Posterior cingulate gyrus (tissue), 11 donors: ENCODE data around the gene SYT9.

Experiments
- DNase-seq, 10 donors: peaks; one replicate each; pipeline versions ENCODE4 v3.0.0 to v3.0.0-alpha.2; 2020 to 2021; ENCODE audit warnings: mixed read lengths in 3 of 10
- intact Hi-C: fragments of 100-400 bp; cut with DNase I; formaldehyde crosslinking; loops from one replicate; pipeline ENCODE4 v1.15.1; 2023

Gene SYT9

DNA sequence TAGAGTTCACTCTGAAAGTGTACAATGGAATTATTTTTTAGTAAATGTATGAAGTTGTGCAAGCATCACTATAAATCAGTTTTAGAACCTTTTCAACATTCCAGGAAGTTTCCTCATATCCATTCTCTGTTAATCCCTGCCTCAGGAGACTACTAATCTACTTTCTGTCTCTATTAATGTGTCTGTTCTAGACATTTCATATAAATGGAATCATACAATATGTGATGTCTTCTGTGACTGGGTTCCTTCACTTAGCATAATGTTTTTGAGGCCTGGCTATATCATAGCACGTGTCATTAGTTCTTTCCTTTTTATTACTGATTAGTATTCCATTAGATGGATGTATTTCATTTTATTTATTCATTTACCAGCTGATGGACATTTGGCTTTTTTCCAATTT is 17.1 kb downstream of the SYT9 start:
- intact Hi-C loops, result no loop called here

DNA sequence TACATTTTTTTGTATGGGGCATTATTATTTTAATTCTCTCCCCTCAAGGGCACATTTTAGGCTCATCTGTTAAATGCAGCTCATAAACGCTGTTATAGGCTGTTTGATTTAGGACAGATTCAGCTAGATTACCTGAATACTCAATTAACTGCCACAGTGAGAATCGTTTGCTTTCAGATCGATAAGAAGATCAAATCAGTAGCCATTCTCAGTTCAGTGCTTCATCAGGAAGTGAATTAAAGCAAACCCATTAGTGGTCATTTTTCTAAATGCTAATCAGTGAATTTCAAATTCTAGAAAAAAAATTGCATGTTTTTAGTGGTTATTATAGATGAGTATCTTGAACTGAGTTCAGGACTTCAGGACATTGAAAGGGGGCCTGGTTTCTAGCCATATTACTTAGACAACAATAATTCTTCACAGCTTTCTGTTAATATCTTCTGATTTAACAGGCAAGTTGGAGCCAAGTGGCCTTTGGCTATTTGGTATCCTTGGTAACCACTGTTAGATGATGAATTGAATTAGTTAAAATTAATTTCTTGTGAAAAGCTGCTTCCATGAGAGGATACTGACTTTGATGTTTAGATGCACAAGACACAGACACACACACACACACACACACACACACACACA is 18.6 kb downstream of the SYT9 start:
- no peak for DNase-seq
- intact Hi-C loops, result no loop called here

More for the DNA sequence above, 17.1 kb downstream of the SYT9 start:
- no peak for DNase-seq

DNA sequence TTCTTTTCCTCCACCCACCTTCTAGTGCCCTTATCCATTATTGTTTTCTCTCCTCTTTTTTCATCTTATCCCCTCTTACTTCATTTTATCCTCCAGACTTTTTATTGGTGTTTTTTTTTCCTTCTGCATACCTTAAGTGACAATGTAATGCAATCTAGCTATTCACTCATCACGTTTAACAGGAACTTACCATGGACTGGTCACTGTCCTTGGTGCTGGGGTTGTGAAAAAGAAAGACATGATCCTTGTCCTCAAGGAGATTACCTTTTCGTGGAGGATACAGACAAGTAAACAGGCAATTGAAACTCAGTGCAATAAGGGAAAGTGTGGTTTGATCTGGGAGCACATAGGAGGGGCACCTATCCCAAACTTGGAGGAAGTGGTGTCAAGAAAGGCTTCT is 20.7 kb downstream of the SYT9 start:
- intact Hi-C loops, result no loop called here
- no peak for DNase-seq

DNA sequence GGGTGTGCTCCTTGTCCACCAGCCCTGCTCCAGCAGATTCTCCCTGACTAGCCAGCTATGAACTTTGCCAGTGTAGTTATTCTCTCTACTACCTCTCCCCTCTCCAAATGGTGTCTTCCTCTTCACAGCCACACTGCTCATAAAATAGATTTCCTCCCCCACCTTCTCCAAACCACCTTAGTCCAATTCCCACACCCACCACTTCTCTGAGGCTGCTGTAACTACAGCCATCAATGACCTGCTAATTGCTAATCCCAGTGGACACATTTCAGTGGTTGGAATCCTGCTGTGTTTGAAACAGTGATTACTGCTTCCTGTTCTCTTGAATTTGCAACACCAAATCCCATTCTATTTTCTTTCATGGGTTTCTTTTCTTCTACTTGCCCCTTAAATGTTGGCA is 23.4 kb downstream of the SYT9 start:
- intact Hi-C loops, result no loop called here
- DNase-seq, result no peak

DNA sequence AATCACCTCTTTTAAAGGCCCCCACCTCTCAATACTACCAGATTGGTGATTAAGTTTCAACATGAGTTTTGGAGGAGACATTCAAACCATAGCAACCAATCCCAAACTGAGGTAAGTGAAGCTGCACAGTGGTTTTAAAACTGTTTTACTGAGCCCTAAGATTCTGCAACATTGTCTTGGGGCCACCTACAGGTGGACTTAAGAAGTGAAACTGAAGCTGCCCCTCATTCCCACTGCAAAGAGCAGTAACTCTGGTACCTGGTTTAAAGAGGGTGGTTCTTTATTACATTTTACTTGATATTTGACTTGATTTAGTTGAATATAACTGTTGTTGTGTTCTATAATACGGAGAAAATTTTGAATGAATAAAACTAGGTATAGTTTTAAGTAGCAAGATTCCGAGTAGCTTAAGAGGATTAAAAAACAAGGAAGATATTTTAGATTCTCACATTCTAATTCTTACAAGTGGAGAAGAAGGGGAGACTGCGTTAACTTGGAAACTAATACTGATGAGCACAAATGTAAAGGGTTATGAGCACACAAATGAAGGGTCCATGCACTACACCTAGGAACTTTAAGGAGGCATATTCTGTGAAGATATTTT is 26.7 kb downstream of the SYT9 start:
- peak in 1 of 10 donors; percentile 27 for DNase-seq
- intact Hi-C loops, result loop anchor here (1.0 kb wide), 1 partner anchor 134 kb away; no protein-coding TSS in a partner anchor

DNA sequence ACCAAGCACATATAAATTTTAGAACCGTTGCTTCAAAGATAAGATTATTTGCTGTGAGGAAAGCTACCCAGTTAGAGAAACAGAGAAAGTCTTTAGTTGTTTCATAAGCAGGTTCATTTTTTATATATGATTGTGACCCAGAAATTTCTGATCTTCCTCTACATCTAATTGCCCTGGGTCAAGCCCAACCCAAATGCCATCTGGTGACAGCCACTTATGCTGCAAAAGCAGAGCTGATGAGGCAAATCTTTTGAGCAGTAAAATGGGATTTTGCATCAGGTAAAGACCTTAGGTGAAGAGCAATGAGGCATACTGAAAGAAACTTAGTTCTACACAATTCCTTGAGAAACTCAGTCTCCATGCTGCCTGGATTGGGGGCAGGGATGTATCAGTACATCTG is 28.0 kb downstream of the SYT9 start:
- no peak for DNase-seq
- intact Hi-C loops, result no loop called here

DNA sequence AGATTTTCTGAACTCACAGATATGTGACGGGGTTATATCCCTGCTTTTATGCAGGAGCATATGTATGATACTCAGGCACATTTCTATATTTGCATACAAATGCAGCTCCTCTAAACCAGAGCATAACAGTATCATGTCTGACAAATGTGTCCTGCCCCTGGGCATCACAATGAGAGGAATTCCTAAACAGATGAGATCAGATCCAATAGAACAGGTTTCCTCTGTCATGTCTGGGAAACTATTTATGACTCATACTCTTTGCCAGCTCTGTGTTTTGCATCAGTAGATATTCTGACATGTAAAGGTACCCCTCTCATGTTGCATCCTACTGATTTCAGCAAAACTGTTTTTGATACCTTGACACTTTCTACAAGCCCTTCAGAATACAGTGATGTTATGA is 29.4 kb downstream of the SYT9 start:
- no peak for DNase-seq
- intact Hi-C loops, result no loop called here

DNA sequence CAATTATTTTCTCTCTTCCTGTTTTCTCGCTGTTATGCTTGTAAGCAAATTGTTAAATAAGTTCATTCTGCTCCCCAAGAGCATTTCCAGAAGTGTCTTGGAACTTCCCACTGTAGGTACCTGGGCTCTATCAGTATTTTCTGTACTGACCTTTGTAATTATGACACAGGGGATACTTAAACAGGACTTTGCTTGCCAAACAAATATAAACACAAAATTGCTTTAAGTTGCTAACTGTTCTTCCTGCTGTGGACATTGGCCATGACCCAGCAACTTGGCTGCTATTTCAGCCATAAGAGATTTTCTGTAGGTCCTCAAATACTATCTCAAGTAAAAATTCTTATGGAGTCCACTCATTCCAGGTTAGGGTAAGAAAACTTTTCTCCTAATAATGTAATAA is 30.1 kb downstream of the SYT9 start:
- intact Hi-C loops, result no loop called here
- DNase-seq, result no peak

DNA sequence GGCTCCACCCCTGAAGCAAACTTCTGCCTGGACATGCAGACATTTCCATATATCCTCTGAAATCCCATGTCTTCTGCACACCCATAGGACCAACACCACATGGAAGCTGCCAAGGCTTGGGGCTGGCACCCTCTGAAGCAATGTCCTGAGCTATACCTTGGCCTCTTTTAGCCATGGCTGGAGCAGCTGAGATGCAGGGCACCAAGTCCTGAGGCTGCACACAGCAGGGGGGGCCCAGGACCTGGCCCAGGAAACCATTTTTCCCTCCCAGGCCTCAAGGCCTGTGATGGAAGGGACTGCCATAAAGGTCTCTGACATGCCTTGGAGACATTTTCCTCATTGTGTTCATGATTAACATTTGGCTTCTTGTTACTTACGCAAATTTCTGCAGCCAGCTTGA is 34.5 kb downstream of the SYT9 start:
- intact Hi-C loops, result no loop called here
- no peak for DNase-seq

DNA sequence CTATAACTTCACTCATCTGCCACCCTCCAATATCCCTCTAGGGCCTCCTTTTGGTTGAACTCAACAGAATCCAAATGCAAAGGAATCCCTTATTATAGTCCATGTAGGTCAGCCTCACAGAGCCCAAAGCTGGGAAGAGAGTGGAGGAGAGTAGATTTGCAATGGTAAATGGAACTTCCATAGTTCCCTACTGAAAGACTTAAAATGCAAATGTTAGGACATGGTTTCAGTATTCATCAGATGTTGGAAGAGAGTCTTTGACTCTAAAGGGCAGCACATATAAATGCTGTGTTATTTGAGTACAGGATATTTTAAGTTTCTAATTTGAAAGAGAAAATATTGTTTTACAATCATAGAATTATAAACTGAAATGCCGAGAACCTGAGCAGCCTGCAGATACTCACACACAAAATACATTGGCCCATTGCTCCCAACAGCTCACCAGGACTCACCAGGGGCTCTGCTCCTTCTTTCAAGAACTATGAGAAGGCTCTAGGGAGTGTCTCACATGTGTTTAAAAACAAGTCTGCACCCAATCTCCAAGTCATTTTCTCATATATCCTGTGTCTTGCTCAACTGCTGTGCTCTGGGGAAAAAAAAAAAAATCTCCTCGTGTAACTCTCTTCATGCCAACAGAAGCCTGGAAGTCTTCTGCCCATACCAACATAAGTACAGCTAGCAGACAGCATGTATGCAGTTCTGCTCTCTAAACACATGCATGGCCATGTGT is 39.6 kb downstream of the SYT9 start:
- DNase-seq, result no peak
- intact Hi-C loops, result no loop called here

DNA sequence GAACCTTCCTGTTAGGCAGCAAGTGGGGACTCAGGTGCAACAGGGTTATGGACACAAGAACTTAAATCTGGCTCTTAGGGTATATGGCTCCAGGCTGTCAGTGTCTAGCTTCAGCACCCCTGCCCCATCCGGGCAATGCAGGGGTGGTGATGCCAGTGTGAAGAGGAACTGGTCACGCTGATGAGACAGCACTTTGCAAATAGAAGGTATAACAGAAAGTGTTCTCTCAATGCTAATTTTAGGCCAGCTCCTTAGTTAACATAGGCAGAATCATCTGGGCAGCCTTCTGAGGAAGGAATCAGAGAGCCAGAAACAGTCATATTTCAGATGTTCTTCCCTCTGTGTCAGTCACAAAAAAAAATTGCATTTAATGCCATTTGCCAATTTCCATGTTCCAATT is 41.2 kb downstream of the SYT9 start:
- intact Hi-C loops, result no loop called here
- DNase-seq, result no peak

DNA sequence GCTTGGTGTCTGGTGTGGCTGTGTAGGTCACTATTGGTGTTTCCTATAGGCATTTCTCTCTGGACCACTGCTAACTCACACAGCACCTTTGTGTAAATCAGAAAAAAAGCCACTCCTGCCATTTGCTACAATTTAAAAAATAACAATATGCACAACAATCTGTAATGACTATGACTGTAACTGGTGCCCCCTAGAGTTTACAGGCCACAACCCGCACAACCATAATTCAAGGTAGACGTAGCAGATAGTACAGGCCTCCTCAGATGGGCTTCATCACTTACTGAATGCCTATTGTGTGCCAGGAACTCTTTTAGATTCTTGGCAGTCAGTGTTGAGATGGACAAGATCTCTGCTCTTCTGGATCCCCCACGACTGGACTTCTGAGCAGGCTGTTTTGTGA is 47.7 kb downstream of the SYT9 start:
- no peak for DNase-seq
- intact Hi-C loops, result no loop called here

DNA sequence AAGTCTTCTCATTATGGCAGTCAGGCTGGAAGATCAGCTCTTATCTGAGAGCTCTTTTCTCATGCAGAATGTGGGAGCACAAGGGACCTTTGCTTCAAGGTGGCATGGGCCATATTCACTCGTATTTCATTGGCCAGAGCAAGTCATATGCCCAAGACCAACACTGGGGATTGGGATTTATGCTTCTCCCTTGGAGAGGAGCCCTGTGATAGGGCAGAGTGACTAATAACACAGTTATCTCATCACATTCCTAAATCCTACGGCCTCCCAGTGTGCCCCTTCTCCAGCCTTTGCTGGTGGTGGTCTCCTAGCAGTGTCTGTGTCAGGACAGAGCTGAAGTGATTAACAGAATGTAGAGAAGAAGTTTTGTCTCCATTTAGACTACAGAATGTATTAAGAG is 48.6 kb downstream of the SYT9 start:
- DNase-seq, result no peak
- intact Hi-C loops, result no loop called here

DNA sequence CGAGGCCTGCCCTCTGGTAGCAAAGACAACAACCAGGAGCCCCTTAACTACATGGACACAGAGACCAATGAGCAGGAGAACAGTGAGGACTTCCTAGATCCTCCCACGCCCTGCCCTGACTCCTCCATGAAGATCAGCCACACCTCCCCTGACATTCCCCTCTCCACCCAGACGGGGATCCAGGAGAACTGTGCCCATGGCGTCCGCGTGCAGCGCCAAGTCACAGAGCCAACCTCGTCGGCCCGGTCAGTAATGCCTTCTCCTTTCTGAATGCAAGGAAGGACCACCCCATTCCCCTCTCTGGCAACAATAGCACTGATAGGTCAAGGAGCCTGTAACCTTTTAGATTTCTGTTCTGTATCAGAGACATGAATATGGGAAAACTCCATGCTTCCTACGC is 51.4 kb downstream of the SYT9 start:
- intact Hi-C loops, result no loop called here
- DNase-seq, result peak in 1 of 10 donors; percentile 39

DNA sequence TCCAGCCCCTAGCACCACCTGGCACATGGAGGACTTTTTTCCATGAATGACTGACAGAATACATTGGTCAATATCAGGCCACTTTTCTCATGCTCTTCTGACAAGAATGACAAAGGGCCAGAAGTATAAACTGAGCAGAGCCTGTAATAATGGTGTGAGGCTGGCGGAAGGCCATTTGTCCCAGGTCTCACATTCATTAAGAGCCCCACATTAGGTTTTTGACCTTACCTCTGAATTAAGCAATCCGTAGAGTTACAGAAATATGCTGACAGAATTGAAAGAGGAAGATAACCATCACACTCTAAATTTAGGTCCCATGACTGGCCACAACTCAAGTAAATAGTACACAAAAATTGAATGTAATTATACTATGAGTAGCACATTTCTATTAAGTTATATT is 55.2 kb downstream of the SYT9 start:
- no peak for DNase-seq
- intact Hi-C loops, result no loop called here

DNA sequence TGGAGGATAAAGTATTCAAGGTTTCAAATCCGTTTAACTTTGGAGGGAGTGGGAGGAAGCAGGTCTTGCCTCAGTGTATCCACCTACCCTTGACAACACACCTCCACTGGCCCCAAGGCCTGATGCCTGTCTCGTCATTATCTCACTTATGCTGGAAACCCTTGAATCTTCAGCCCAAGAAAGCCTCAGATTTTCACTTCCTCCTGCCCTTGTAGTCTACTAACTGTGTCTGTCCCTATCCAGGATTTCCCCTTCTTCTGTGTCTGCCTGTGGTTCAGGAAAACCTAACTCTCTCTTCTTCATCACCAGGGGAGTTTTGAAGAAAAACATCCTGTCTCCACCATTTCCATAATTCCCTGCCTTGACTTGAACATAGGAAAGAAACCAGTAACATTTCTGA is 56.1 kb downstream of the SYT9 start:
- DNase-seq, result no peak
- intact Hi-C loops, result no loop called here

DNA sequence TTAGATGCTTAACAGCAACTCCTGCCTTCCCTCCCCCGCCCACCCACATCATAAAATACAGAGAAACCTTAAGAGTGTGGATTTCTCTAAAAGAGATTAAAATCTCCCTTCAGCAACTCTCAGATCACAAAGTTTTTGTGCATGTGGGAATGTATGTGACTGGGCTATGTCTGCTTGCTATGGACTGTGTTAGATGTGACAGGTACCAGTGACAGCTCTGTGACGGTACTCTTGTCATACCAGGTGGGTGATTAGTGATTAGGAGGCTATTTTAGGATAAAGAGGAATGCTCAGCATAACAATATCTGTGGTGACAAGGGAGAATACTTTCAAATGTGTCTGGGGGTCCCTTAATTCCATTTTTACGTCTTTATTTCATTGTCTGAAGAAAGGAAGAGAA is 60.2 kb downstream of the SYT9 start:
- intact Hi-C loops, result no loop called here
- no peak for DNase-seq

DNA sequence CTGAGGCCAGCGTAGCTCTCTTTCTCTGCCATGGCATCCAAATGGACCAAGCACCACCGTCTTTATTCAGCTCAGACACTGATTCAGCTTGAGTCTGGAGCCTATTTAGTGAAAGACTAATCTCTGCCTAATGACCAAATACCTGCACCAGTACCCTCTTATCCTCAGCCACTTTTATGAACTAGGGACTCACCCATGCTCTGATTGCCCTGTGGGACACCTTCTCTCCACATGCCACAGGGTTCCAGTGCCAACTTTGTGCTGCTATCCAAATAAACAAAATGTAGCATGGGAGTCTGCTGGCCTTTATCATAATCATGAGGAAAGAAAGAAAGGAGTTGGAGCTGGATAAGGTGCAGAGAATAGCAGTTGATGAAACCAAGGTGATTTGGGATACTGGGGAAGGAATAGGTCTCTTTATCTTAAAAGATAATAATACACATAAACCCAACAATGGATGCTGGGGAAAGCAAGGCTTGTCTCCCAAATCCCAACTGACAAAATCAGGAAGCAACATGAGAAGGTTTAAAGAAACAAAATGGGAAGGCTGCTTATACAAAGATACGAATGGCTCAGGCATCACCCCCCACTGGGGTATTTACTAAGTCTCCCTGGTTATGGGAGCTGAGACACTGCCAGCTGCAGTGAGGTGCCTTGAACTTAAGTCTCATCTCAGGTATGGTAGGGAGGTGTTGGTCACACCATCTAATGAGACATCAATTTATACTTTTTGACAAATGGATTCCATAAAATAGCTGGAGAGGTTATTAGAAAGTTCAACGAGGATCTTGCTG is 63.3 kb downstream of the SYT9 start:
- DNase-seq, result no peak
- intact Hi-C loops, result no loop called here

DNA sequence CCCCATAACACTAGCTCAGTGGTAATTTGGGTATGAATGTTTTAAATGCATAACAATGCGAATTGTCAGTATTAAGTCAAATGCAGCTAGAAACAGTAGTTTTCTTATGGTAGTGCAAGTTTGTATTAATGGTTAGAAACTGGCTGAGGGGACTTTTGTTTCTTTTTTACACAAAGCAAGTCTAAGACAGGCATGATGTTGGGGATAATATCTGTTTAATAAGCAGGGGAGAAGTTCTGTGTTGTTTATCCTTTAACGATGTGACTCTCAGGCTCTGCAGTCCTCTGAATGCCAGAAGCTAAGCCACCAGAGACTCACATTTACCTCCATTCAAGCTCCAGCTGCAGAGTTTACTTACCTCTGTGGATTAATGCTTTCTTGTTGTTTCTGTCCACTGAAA is 67.8 kb downstream of the SYT9 start:
- intact Hi-C loops, result no loop called here
- no peak for DNase-seq

DNA sequence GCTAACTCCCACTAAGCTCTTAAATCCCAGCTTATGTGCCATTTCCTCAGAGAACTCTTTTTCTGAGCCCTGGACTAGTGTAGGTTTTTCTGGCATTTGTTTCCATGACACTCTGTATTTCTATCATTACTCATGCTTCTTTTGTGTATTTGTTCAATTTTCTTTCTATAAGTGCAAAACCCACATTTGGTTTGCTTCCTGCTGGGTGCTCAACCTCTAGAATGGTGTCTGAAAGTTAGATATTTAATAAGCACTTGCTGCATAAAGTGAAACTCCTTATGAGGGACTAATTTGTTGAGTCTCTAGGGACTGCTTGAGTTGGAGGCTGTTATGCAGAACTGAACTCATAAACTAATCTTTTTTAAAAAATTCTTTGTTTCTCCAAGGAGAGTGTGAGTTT is 68.6 kb downstream of the SYT9 start:
- no peak for DNase-seq
- intact Hi-C loops, result no loop called here
